ENCODE measurements around the gene PDGFRB.

Gene PDGFRB

DNA sequence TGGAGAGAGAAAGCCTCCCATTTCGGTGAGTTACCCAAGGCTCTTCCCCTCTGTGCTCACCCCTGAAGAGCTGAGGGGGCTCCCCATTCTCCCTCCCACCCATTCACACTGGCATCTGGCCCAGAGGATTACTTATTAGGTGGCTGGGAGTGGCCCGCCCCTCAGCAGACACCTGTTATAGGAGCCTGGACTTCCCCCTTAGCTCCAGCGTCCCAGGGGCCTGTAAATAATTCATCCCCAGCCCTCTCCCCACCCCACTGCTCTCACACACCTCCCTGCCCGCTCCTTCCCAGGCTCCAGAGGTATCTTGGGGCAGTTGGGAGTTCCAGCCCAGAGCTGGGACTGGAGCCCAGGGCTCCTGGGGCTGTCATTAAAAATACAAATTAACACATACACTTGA, 22.6 kb upstream of the PDGFRB start:
- H3K4me1 ChIP-seq (ENCODE audit: low read depth, poor library complexity, severe bottlenecking), result no peaks in the 10 kb centered on the region
- no peaks in the 10 kb centered on the region for H4K20me1 ChIP-seq (ENCODE audit: insufficient read depth)
- H3K27ac ChIP-seq, result no peak overlapping the region
- no peaks in the 10 kb centered on the region for H3K36me3 ChIP-seq (ENCODE audit: insufficient read depth)
- TF ChIP-seq, protein P1, sequence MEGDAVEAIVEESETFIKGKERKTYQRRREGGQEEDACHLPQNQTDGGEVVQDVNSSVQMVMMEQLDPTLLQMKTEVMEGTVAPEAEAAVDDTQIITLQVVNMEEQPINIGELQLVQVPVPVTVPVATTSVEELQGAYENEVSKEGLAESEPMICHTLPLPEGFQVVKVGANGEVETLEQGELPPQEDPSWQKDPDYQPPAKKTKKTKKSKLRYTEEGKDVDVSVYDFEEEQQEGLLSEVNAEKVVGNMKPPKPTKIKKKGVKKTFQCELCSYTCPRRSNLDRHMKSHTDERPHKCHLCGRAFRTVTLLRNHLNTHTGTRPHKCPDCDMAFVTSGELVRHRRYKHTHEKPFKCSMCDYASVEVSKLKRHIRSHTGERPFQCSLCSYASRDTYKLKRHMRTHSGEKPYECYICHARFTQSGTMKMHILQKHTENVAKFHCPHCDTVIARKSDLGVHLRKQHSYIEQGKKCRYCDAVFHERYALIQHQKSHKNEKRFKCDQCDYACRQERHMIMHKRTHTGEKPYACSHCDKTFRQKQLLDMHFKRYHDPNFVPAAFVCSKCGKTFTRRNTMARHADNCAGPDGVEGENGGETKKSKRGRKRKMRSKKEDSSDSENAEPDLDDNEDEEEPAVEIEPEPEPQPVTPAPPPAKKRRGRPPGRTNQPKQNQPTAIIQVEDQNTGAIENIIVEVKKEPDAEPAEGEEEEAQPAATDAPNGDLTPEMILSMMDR (conservative IDR thresholded peaks at IDR 0.05; ENCODE audit: low read depth, low read length), result no peak
- no peaks in the 10 kb centered on the region for H3K27me3 ChIP-seq (ENCODE audit: insufficient read depth, low read depth)
- no peak overlapping the region for H2AFZ ChIP-seq (ENCODE audit: low read depth)
- H3K79me2 ChIP-seq (ENCODE audit: insufficient read depth, low read depth), result no peaks in the 10 kb centered on the region
- no peak overlapping the region for H3K4me3 ChIP-seq (IDR thresholded peaks at IDR 0.05; ENCODE audit: insufficient read depth, low read depth, low read length)
- H3K9ac ChIP-seq, result no peak overlapping the region
- no peak overlapping the region for H3K4me2 ChIP-seq

DNA sequence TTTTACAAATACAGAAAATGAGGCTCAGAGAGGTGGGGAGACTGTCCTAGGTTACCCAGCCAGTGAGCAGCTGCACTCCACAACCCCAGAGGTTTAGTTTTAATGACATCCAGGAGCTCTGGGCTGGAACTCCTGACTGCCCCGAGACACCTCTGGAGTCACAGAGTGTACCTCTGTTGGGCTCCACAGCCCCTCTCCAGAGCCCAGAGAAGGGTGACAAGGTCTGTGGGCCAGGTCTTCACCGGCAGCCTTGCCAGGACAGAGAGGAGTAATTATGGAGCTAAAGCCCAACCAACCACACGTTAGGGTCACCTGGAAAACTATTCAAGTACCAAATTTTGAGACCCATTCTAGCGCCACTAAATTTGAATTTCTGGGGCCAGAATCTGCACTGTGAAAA, 22.1 kb upstream of the PDGFRB start:
- Histone ChIP-seq H4K20me1 (ENCODE audit: insufficient read depth) (no peaks in the 10 kb centered on the region), H3K4me3 (IDR thresholded peaks at IDR 0.05; ENCODE audit: insufficient read depth, low read depth, low read length) (no peak overlapping the region), H2AFZ (ENCODE audit: low read depth) (no peak overlapping the region), H3K4me1 (ENCODE audit: low read depth, poor library complexity, severe bottlenecking) (no peaks in the 10 kb centered on the region), H3K27me3 (ENCODE audit: insufficient read depth, low read depth) (no peaks in the 10 kb centered on the region), H3K9ac (no peak overlapping the region), H3K79me2 (ENCODE audit: insufficient read depth, low read depth) (no peaks in the 10 kb centered on the region), H3K27ac (no peak overlapping the region), H3K36me3 (ENCODE audit: insufficient read depth) (no peaks in the 10 kb centered on the region), H3K4me2 (no peak overlapping the region)
- TF ChIP-seq, protein P1 (conservative IDR thresholded peaks at IDR 0.05; ENCODE audit: low read depth, low read length), result no peak

DNA sequence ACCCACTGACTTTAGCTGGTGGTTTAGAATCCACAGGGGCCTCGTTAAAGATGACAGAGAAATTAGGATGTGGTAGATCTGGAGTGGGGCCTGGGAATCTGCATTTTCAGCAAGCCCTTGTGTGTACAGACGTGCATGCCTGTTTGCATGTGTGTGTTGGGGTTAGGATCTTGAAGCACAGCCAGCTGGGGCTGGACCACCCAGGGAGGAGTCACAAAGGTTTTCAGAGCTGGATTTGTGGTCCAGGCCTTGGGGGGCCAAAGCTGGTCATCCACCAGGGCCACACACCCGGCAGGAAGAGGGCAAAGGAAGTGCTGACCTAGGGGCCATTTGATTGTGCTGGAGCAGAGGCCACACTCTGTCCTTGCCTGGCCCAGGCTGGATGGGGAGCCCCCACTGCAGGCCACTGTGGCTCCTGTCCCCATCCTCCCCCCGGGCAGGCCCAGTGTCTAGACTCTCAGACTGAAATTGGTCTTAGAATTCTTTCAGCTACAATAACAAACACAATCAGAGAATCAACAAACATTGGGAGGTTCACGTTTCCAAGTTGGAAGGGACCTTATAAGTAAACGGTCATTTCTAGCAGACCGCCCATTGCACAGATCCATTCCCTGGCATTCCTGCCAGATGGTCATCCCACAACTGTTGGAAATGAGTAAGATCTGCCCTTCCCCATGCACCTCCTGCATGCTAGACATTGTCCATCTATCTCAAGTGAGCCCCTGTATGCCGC, 21.3 kb upstream of the PDGFRB start:
- Histone ChIP-seq H4K20me1 (ENCODE audit: insufficient read depth) (no peaks in the 10 kb centered on the region), H3K4me3 (IDR thresholded peaks at IDR 0.05; ENCODE audit: insufficient read depth, low read depth, low read length) (no peak overlapping the region), H3K27me3 (ENCODE audit: insufficient read depth, low read depth) (no peaks in the 10 kb centered on the region), H3K79me2 (ENCODE audit: insufficient read depth, low read depth) (no peaks in the 10 kb centered on the region), H3K4me1 (ENCODE audit: low read depth, poor library complexity, severe bottlenecking) (no peaks in the 10 kb centered on the region), H3K4me2 (no peak overlapping the region), H3K27ac (no peak overlapping the region), H3K36me3 (ENCODE audit: insufficient read depth) (no peaks in the 10 kb centered on the region), H2AFZ (ENCODE audit: low read depth) (no peak overlapping the region), H3K9ac (no peak overlapping the region)
- TF ChIP-seq, protein P1 (conservative IDR thresholded peaks at IDR 0.05; ENCODE audit: low read depth, low read length), result no peak

DNA sequence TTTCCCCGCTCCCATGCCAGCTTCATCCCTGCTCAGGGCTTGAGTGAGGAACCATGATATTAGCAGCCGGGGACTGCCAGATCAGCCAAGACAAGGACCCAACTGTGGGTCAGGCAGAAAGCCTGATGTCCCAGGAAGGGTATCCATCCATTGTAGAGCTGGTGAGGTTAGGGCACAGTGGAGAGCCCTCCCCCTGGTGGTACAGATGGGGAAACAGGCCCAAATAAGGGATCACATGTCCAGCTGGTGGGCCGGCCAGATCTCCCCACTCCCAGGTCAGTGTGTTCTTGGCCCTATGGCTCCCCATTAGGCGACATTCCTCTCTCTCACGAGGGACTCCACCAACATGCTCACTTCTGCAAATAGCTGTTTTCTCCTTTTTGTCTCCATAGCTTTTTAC, 19.9 kb upstream of the PDGFRB start:
- Histone ChIP-seq H3K4me1 (ENCODE audit: low read depth, poor library complexity, severe bottlenecking) (no peaks in the 10 kb centered on the region), H4K20me1 (ENCODE audit: insufficient read depth) (no peaks in the 10 kb centered on the region), H3K27me3 (ENCODE audit: insufficient read depth, low read depth) (no peaks in the 10 kb centered on the region), H3K9ac (no peak overlapping the region), H3K79me2 (ENCODE audit: insufficient read depth, low read depth) (no peaks in the 10 kb centered on the region), H3K36me3 (ENCODE audit: insufficient read depth) (no peaks in the 10 kb centered on the region), H3K4me3 (IDR thresholded peaks at IDR 0.05; ENCODE audit: insufficient read depth, low read depth, low read length) (no peak overlapping the region), H3K4me2 (no peak overlapping the region), H3K27ac (no peak overlapping the region), H2AFZ (ENCODE audit: low read depth) (no peak overlapping the region)
- TF ChIP-seq, protein P1 (conservative IDR thresholded peaks at IDR 0.05; ENCODE audit: low read depth, low read length), result peak; percentile 55; the same call in 1 of the 2 replicates
